Muscle of leg (tissue), 11 donors: ENCODE results near the gene SERTAD3. TPM values are rescaled to one million over a fixed set of nuclear protein-coding genes. Genes with fewer than 3 reads are reported as not detected.
A peak's percentile ranks its signal among the peaks of the same experiment; 100 is the strongest.
"Not testable (repeated sequence)": the region's sequence is repeated elsewhere in the genome, so short reads cannot be mapped to it uniquely, and the experiment has no call there.

Experiments
- DNase-seq: peaks from one replicate; pipeline ENCODE4 v3.0.0; 2013
- H3K27ac ChIP-seq: one replicate; pipeline ENCODE4 v1.5.1; 2013; ENCODE audit warnings: mild to moderate bottlenecking, low read length, control low read depth
- H3K27me3 ChIP-seq: one replicate; pipeline ENCODE4 v1.6.1; 2013; ENCODE audit warnings: low read length; ENCODE audit not compliant: control insufficient read depth, insufficient read depth
- H3K36me3 ChIP-seq: one replicate; pipeline ENCODE4 v1.6.1; 2013; ENCODE audit warnings: low read length; ENCODE audit not compliant: control insufficient read depth, insufficient read depth
- H3K4me1 ChIP-seq: one replicate; pipeline ENCODE4 v1.6.1; 2013; ENCODE audit warnings: low read length; ENCODE audit not compliant: control insufficient read depth, insufficient read depth
- H3K4me3 ChIP-seq: one replicate; pipeline ENCODE4 v1.5.1; 2013; ENCODE audit warnings: low read length, control low read depth
- H3K9me3 ChIP-seq: replicated peaks from 2 replicates; pipeline ENCODE4 v1.6.1; 2013; ENCODE audit warnings: low read depth, low read length; ENCODE audit not compliant: control insufficient read depth
- WGBS: methylation state at CpG from one replicate; pipeline ENCODE4 v1.1.5; 2013; ENCODE audit warnings: missing lambda C conversion rate; ENCODE audit not compliant: insufficient coverage; 5-methylcytosine and 5-hydroxymethylcytosine counted together
- polyA plus RNA-seq, 8 donors: library from polyadenylated mRNA; unstranded; fragments of 120-200 nt; gene quantifications; one replicate each; pipeline versions ENCODE4 v1.2.1 to v1.2.3, GENCODE V29; 2013; ENCODE audit warnings: inconsistent platforms in 1 of 8, low replicate concordance in 1 of 8; ENCODE audit not compliant: insufficient read length in 8 of 8, insufficient read depth in 1 of 8
- total RNA-seq: library from RNA; stranded (reverse); fragments of 120-200 nt; gene quantifications from one replicate; pipeline ENCODE4 v1.2.4, GENCODE V29; 2013

SERTAD3 gene
- total and polyA plus RNA-seq, 9 donors: 45.5 to 66.1 (median 52.7) TPM

GRCh38 chr19:40445780-40446262, 1.7 kb upstream of the SERTAD3 start:
- 65% methylated on average over 3 of the region's 9 CpGs for WGBS
- Histone ChIP-seq H3K27ac (no peak overlapping the region), H3K27me3 (no peaks in the 10 kb centered on the region), H3K36me3 (peaks cover 31% of the 10 kb centered on the region), H3K4me3 (no peak overlapping the region), H3K9me3 (no peaks in the 10 kb centered on the region), H3K4me1 (peaks cover 26% of the 10 kb centered on the region)
- peak; percentile 43 for DNase-seq

GRCh38 chr19:40444825-40445312, 734 bp upstream of the SERTAD3 start:
- peak overlapping the region; percentile 99 for H3K27ac ChIP-seq
- no peaks in the 10 kb centered on the region for H3K9me3 ChIP-seq
- peak overlapping the region; percentile 100 for H3K4me3 ChIP-seq
- no peak for DNase-seq
- under 1% methylated on average over 12 of the region's 18 CpGs for WGBS
- H3K27me3 ChIP-seq: no peaks in the 10 kb centered on the region
- H3K36me3 ChIP-seq: peaks cover 38% of the 10 kb centered on the region
- peaks cover 27% of the 10 kb centered on the region for H3K4me1 ChIP-seq

DNA sequence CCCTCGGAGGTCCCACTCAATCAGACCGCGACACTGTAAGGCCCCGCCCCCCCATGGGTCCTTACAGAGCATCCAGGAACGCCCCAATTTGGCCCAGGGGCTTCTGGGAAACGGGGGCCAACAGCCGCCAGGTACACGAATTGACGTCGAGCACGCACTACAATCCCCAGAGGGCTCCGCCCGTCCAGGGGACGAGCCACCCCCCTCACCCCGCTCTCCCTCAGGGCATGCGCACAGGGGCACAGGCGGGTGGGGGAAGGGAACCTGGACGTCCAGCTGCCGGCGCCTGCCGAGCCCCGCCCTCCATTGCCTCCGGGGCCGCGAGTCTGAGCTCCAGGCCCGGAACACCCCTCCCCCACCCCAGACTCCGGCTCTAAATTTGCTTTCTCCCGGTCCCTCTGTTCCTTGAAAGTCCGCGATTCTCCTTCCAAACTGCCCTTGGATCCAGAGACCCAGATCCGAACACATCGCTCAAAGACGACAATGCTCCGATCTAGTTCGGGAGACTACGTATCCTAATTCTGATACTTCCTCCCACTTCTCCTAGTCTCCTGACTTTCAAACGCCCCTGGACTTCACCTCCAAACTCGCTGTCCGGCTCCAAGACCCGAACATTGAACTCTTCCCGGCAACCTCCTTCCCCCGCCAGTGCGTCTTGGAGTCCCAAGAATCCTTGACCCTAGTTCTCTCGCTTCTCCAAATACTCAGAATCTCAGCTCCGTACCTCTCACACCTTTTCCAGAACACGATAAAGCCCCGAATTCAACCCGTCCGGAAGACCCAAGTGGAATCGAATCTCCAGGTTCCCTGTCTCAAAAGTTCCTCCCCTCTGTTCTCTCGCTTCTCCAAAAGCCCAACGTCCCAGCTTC, 770 bp downstream of the SERTAD3 start:
- 0% methylated on average over 52 of the region's 52 CpGs for WGBS
- peak overlapping the region; percentile 100 for H3K4me3 ChIP-seq

GRCh38 chr19:40442328-40443130, 1.6 kb downstream of the SERTAD3 start:
- no peaks in the 10 kb centered on the region for H3K27me3 ChIP-seq
- peak overlapping the region; percentile 99 for H3K27ac ChIP-seq
- H3K4me3 ChIP-seq: peak overlapping the region; percentile 100
- H3K9me3 ChIP-seq: no peaks in the 10 kb centered on the region
- peaks cover 27% of the 10 kb centered on the region for H3K4me1 ChIP-seq
- H3K36me3 ChIP-seq: peaks cover 29% of the 10 kb centered on the region
- WGBS: 6% methylated on average over 15 of the region's 22 CpGs
- no peak for DNase-seq

More for the DNA sequence above, 770 bp downstream of the SERTAD3 start:
- Histone ChIP-seq H3K27ac (peak overlapping the region; percentile 99), H3K4me1 (peaks cover 27% of the 10 kb centered on the region), H3K9me3 (no peaks in the 10 kb centered on the region), H3K36me3 (peaks cover 37% of the 10 kb centered on the region), H3K27me3 (no peaks in the 10 kb centered on the region)
- DNase-seq: peak; percentile 100

DNA sequence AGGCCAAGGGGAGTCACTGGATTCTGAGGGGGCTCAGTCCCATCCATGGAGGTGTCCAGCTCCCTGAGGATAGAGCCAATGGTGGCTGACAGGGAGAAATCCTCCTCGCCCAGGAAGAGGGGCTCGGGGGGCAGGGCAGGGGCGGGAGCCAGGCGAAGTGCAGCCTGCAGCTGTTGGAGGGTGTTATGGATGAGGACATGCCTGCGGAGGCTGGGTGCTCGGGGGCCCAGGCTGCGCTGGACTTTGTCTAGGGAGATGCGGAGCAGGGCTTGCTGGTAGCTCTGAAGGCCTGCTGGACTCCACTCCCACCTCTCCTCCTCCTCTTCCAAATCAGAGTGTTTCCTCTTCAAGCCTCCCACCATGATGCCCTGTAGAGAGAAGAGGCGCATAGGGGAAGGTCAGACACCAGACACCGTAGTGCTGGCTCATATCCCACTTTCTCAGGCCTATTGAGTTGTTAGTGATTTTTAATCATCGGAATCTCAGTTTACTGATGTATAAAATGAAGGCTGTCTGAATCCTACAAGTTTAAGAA, 2.3 kb downstream of the SERTAD3 start:
- peak overlapping the region; percentile 99 for H3K27ac ChIP-seq
- H3K4me3 ChIP-seq: no peak overlapping the region
- WGBS: 79% methylated on average over 3 of the region's 11 CpGs
- H3K36me3 ChIP-seq: peaks cover 28% of the 10 kb centered on the region
- H3K4me1 ChIP-seq: peaks cover 27% of the 10 kb centered on the region
- DNase-seq: no peak
- no peaks in the 10 kb centered on the region for H3K27me3 ChIP-seq
- no peaks in the 10 kb centered on the region for H3K9me3 ChIP-seq

GRCh38 chr19:40438284-40438683, 5.9 kb downstream of the SERTAD3 start:
- H3K9me3 ChIP-seq: no peaks in the 10 kb centered on the region
- WGBS: 86% methylated on average over 3 of the region's 3 CpGs
- H3K27ac ChIP-seq: no peak overlapping the region

DNA sequence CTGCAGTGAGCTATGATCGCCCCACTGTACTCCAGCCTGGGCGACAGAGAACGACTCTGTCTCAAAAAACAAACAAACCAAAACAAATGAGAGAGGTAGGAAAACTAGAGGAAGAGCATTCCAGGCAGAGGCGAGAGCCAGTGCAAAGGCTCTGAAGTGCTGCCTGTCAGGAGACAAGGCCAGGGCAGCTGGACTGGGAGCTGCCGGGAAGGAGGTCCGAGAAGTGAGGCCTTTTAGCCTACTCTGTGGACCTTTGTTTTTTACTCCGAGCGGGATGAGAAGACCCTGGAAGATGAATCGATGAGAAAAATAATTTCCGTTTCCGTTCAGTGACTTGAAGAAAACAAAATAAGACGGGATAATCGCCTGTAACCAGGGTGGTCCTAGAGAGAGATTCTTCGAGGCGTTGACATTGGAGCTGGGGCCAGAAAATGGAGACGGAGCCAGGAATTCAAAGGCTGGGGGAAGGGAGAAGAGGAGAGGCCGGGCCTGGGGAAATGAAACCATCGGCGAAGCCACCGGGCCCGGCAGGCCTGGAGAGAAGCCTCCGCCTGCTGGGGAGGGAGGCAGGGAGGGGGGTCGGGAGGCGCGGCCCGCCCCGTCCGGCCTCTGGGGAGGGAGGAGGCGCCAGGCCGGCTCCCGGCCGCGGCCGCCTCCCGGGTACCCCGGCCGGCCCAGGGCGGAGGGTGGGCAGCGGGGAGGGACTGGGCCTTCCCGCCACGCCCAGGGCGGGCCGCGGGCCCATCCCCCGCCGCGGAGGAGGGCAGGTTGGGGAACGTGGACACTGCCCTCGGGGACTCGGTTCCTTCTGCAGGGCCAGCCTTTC, 10.5 kb downstream of the SERTAD3 start:
- peak overlapping the region; percentile 99 for H3K27ac ChIP-seq
- DNase-seq: peak; percentile 98
- no peaks in the 10 kb centered on the region for H3K27me3 ChIP-seq
- no peaks in the 10 kb centered on the region for H3K9me3 ChIP-seq
- WGBS: under 1% methylated on average over 41 of the region's 50 CpGs
- no peaks in the 10 kb centered on the region for H3K36me3 ChIP-seq
- peaks cover 24% of the 10 kb centered on the region for H3K4me1 ChIP-seq
- peak overlapping the region; percentile 38 for H3K4me3 ChIP-seq

More at GRCh38 chr19:40438284-40438683, 5.9 kb downstream of the SERTAD3 start:
- Histone ChIP-seq H3K4me1 (peaks cover 30% of the 10 kb centered on the region), H3K27me3 (no peaks in the 10 kb centered on the region), H3K36me3 (peaks cover 28% of the 10 kb centered on the region), H3K4me3 (no peak overlapping the region)
- no peak for DNase-seq

DNA sequence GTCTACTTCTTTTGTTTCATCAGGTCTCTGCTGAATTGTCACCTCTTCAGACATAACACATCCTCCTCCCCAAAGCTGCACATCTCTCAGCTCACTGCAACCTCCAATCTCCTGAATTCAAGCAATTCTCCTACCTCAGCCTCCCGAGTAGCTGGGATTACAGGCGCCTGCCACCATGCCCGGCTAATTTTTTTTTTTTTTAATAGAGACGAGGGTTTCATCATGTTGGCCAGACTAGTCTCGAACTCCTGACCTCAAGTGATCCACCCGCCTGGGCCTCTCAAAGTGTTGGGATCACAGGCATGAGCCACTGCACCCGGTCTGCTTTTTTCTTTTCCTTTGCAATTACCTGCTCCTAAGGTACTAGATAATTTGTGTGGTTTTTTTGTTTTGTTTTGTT, 11.4 kb downstream of the SERTAD3 start:
- H3K4me3 ChIP-seq: peak overlapping the region; percentile 38
- H3K36me3 ChIP-seq, H3K27me3 ChIP-seq, H3K9me3 ChIP-seq, DNase-seq: not testable (repeated sequence)
- no CpG with 5 or more reads among the region's 7 CpGs for WGBS
- peak overlapping the region; percentile 99 for H3K27ac ChIP-seq
- peaks cover 24% of the 10 kb centered on the region for H3K4me1 ChIP-seq

- no peak for DNase-seq
- H3K27ac ChIP-seq: peak overlapping the region; percentile 99
- H3K27me3 ChIP-seq: no peaks in the 10 kb centered on the region
- no peaks in the 10 kb centered on the region for H3K9me3 ChIP-seq
- no CpG with 5 or more reads among the region's 3 CpGs for WGBS
- no peak overlapping the region for H3K4me3 ChIP-seq
- no peaks in the 10 kb centered on the region for H3K36me3 ChIP-seq
- peaks cover 24% of the 10 kb centered on the region for H3K4me1 ChIP-seq
Observed at GRCh38 chr19:40431698-40432097, 12.4 kb downstream of the SERTAD3 start.
